Activated T-helper 9 cell treated with anti-CD3 and anti-CD28 coated beads, Interleukin-2, amount 50 U/mL, for 16 hours (primary cell): Measurements from ENCODE around the gene PXDC1.
"Not testable (repeated sequence)": the region's sequence is repeated elsewhere in the genome, so short reads cannot be mapped to it uniquely, and the experiment has no call there.

Source experiments
- DNase-seq: peaks from one replicate; pipeline ENCODE4 v3.0.0-alpha.2; 2020; ENCODE audit warnings: low read depth

Gene PXDC1

DNA sequence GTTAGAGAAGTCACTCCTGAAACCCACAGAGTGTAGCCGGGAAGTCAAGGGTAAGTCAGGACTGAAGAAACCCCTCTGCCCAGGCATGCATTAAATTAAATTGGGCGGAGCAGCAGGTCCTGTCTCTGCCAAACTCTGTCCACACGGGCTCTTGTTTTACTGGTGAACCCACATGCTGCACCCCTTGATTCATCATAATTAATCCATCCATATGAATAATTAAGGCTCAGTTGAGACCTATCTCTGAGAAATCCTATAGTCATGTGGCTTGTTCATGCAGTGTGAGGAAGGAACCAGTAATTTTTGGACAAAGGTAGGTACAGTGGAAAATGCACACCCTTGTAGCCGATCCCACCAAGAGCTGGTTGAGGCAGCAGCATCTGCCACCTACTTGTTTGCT, 43.0 kb downstream of the PXDC1 start:
- DNase-seq, result no peak

GRCh38 chr6:3707751-3708412, 43.6 kb downstream of the PXDC1 start:
- DNase-seq, result no peak

DNA sequence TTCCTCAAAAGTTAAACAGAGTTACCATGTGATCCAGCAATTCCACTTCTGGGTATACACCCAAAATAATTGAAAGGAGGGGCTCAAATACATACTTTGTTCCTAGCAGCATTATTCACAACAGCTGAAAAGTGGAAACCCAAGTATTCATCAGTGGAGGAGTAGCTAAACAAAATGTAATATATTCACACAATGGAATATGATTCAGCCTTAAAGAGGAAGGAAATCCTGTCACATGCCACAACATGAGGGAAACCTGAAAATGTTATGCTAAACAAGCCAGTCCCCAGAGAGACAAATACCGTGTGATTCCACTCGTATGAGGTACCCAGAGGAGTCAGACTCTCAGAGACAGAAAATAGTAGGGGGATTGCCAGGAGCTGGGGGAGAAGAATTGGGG, 44.5 kb downstream of the PXDC1 start:
- DNase-seq, result no peak

- no peak for DNase-seq
These were observed 45.0 kb downstream of the PXDC1 start for GRCh38 chr6:3706547-3706946.

DNA sequence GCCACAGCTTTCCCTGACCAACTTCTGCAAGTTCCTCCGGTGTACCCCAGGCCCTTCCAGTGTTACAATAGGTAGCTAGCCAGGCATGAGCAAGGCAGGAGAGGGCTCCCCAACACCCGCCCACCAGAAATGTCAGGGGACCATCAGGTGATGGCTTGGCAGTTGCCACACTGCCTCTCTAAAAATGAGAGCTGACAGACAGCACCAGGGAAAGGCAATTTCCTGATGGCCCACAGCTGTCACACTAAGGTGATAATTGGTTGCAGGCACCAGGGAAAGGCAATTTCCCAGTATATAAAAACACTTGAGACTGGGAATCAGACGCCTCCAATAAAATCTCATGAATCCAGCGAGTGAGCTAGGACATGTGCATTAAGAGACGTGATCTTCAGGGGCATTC, 49.9 kb downstream of the PXDC1 start:
- DNase-seq, result no peak

DNA sequence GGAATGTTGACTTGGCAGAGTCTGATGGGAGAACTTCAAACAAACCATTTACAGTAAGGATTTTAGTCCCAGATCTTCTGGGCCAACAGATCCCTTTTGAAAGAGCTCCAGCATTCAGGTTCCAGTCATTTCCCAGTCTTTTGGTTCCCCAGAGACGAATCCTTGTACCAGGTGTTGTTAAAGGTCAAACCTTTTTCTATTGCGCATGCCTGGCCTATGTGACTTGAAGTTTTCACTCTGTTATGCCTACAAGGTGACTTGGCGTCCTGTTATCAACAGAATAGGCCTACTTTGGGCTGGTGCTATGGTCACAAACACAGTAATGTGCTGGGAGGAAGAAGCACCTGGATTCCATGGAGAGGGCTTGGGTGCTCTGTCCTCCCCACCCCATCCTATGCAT, 52.3 kb downstream of the PXDC1 start:
- no peak for DNase-seq

DNA sequence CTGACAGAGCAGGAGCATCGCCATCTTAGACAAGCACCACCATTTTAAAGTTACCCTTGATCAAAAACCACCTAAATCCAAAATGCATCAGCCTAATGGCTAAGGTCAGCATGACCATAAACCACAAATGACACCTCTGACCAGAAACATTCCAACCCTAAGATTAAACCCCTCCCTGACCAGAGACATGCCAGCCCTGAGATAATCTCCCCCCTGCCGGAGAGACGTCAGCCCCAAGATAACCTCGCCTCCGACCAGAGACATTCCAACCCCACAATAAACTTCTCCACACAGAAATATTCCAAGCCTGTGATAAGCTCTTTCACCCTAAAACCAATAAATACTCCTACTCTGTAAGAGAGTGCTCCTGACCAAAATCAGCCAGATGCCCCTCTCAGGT, 53.5 kb downstream of the PXDC1 start:
- DNase-seq, result no peak

DNA sequence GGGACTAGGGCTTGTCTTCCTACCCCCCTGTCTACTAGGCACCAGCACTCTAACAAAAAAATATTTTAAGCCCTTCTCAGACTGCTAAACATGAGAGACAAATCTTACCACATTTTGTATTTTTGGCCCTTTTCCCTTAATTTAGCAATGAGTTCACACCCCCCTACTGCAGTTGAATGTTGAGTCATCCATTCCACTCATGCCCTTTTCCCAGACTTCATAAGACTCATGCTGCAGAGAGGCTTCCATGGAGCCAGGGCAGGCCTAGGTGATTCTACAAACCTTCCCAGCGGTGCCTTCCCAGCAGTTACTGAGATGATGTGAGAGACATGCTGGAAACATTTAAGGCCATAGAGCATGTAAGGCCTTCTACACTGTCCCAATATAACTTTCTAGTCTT, 53.9 kb downstream of the PXDC1 start:
- no peak for DNase-seq

GRCh38 chr6:3696525-3697088, 54.9 kb downstream of the PXDC1 start:
- no peak for DNase-seq

- DNase-seq, result no peak
These were observed 56.3 kb downstream of the PXDC1 start for GRCh38 chr6:3695065-3695817.

- DNase-seq, result no peak
These were observed 57.7 kb downstream of the PXDC1 start for GRCh38 chr6:3693831-3694230.

- no peak for DNase-seq
These were observed 61.0 kb downstream of the PXDC1 start for GRCh38 chr6:3690506-3690905.

- DNase-seq, result no peak
These were observed 63.7 kb downstream of the PXDC1 start for GRCh38 chr6:3687847-3688246.

- DNase-seq, result no peak
These were observed 68.2 kb downstream of the PXDC1 start for GRCh38 chr6:3683331-3683730.

DNA sequence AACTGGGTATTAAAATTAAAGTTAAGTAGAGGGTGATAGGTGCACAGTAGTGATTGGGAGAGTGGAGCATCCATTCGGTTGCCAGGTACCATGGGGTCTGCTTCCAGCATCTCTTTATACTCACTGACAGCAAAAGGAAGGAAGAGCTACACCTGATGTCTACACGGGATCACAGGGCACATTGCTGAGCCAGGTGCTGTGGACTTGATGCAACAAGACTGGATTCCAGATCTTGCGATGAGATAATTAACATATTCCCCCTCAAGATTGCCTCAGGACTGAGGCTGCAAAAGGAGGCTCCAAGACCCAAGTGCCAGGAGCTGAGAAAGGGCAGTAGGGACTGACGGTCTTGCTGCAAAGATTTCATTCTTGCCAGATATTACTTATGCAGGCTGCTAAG, 72.6 kb downstream of the PXDC1 start:
- no peak for DNase-seq

DNA sequence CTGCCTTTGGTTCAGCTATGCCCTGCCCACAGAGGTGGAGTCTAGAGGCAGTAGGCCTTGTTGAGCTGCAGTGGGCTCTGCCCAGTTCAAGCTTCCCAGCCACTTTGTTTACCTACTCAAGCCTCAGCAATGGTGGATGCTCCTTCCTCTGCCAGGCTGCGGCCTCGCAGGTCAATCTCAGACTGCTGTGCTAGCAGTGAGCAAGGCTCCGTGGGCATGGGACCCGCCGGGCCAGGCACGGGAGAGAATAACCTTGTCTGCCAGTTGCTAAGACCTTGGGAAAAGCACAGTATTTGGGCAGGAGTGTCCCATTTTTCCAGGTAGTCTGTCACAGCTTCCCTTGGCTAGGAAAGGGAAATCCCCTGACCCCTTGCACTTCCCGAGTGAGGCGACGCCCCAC, 73.8 kb downstream of the PXDC1 start:
- not testable (repeated sequence) for DNase-seq

DNA sequence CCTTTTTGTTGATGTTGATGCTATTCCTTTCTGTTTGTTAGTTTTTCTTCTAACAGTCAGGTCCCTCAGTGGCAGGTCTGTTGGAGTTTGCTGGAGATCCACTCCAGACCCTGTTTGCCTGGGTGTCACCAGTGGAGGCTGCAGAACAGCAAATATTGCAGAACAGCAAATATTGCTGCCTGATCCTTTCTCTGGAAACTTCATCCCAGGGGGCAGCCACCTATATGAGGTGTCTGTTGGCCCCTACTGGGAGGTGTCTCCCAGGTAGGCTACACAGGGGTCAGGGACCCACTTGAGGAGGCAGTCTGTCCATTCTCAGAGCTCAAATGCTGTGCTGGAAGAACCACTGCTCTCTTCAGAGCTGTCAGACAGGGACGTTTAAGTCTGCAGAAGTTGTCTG, 74.2 kb downstream of the PXDC1 start:
- not testable (repeated sequence) for DNase-seq
